HepG2 (cell line): ENCODE data around the gene ABCB11. TPM values are rescaled to one million over a fixed set of nuclear protein-coding genes. Genes with fewer than 3 reads are reported as not detected.

Source experiments
- GTF2F1 ChIP-seq: fragments of 150-350 bp; IDR thresholded peaks from 2 replicates; pipeline ENCODE4 v1.6.1; 2014; ENCODE audit warnings: low read length
- KAT7 ChIP-seq: IDR thresholded peaks from 2 replicates; pipeline ENCODE4 v1.6.1; 2018; ENCODE audit warnings: borderline replicate concordance, missing compliant biosample characterization
- STAT5B ChIP-seq: sonication (generic); formaldehyde crosslinking; IDR thresholded peaks from 2 replicates; pipeline ENCODE4 v1.4.0; 2020; ENCODE audit warnings: missing genetic modification reagents
- ZNF264 ChIP-seq: sonication (generic); formaldehyde crosslinking; IDR thresholded peaks from 2 replicates; pipeline ENCODE4 v1.4.0; 2020; ENCODE audit warnings: missing genetic modification reagents
- ZSCAN12 ChIP-seq: sonication (generic); formaldehyde crosslinking; IDR thresholded peaks from 2 replicates; pipeline ENCODE4 v1.9.0; 2021; ENCODE audit warnings: mild to moderate bottlenecking, missing genetic modification reagents
- polyA plus RNA-seq, 8 experiments: library from polyadenylated mRNA; depleted of rRNA in 3 of 8; stranded (reverse) in 7 of 8; unstranded in 1 of 8; fragments of >200 nt; fragmentation: Illumina TruSeq in 4 of 8; extraction: Trizol in 4 of 8; gene quantifications; 2 replicates each; pipeline versions ENCODE4 v1.2.1 to v1.2.3, GENCODE V29; 2011 to 2016; ENCODE audit warnings: low read depth in 4 of 8, missing spikeins in 1 of 8, mixed read lengths in 1 of 8; ENCODE audit not compliant: insufficient read depth in 1 of 8
- total RNA-seq, 5 experiments: library from RNA; depleted of rRNA; stranded (reverse); fragments of >200 nt; fragmentation: Illumina TruSeq; extraction: Trizol; gene quantifications; 2 replicates each; pipeline ENCODE4 v1.2.3, GENCODE V29; 2016; ENCODE audit warnings: low read depth in 1 of 5
- TF ChIP-seq, protein P1 (sequence below): sonication (generic); formaldehyde crosslinking; IDR thresholded peaks from 2 replicates; pipeline ENCODE4 v1.4.0; 2020; ENCODE audit warnings: missing genetic modification reagents, borderline replicate concordance
- TF ChIP-seq, protein P2 (sequence below): sonication (generic); formaldehyde crosslinking; IDR thresholded peaks from 2 replicates; pipeline ENCODE4 v1.8.1; 2022; ENCODE audit warnings: low read depth, mild to moderate bottlenecking, missing genetic modification reagents

ABCB11 gene
- total and polyA plus RNA-seq, 2 of the 13 experiments (the other 11 are each of a cell fraction or from before 2014, with no cell fraction given) = not detected

DNA sequence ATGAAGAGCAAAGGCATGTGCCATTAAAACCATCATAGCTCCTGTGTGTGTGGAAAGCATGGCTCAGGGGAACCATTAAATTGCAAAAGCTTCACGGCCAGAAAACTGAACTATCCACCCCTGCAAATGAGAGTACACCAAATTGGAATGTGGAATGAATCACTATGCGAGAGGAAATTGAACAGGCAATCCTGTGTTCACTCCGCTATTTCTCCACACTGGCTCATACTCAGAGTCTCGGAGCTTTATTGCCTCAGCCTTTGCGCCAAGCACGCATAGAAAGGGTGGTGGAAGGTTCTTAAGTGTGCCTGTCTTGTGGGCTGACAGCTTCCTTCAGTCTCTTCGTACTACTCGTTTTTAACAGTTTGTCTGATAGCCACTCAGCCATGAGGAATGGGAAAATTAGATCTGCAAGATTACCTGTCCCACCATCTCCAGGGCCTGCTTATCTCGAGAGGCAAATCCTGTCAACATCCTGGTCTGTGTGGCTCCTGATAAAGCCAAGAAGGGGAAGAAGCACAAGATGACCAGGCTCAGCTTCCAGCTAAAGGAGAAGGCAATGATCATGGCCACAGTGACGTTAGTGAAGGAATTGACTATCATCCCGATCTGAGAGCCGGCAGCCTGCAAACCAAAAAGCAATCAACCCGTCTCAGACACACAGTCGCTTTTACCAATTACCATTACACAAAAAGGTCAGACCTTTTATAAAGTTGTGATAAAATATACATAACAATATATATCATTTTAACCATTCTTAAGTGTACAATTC, 95.1 kb downstream of the ABCB11 start (continued):
- TF ChIP-seq, protein P1, sequence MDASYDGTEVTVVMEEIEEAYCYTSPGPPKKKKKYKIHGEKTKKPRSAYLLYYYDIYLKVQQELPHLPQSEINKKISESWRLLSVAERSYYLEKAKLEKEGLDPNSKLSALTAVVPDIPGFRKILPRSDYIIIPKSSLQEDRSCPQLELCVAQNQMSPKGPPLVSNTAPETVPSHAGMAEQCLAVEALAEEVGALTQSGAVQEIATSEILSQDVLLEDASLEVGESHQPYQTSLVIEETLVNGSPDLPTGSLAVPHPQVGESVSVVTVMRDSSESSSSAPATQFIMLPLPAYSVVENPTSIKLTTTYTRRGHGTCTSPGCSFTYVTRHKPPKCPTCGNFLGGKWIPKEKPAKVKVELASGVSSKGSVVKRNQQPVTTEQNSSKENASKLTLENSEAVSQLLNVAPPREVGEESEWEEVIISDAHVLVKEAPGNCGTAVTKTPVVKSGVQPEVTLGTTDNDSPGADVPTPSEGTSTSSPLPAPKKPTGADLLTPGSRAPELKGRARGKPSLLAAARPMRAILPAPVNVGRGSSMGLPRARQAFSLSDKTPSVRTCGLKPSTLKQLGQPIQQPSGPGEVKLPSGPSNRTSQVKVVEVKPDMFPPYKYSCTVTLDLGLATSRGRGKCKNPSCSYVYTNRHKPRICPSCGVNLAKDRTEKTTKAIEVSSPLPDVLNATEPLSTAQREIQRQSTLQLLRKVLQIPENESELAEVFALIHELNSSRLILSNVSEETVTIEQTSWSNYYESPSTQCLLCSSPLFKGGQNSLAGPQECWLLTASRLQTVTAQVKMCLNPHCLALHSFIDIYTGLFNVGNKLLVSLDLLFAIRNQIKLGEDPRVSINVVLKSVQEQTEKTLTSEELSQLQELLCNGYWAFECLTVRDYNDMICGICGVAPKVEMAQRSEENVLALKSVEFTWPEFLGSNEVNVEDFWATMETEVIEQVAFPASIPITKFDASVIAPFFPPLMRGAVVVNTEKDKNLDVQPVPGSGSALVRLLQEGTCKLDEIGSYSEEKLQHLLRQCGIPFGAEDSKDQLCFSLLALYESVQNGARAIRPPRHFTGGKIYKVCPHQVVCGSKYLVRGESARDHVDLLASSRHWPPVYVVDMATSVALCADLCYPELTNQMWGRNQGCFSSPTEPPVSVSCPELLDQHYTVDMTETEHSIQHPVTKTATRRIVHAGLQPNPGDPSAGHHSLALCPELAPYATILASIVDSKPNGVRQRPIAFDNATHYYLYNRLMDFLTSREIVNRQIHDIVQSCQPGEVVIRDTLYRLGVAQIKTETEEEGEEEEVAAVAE (CRISPR knock-in tag) = no peak
- no peak for TF ChIP-seq ZSCAN12 (CRISPR knock-in tag)
- TF ChIP-seq ZNF264 (CRISPR knock-in tag) = no peak
- TF ChIP-seq, protein P2, sequence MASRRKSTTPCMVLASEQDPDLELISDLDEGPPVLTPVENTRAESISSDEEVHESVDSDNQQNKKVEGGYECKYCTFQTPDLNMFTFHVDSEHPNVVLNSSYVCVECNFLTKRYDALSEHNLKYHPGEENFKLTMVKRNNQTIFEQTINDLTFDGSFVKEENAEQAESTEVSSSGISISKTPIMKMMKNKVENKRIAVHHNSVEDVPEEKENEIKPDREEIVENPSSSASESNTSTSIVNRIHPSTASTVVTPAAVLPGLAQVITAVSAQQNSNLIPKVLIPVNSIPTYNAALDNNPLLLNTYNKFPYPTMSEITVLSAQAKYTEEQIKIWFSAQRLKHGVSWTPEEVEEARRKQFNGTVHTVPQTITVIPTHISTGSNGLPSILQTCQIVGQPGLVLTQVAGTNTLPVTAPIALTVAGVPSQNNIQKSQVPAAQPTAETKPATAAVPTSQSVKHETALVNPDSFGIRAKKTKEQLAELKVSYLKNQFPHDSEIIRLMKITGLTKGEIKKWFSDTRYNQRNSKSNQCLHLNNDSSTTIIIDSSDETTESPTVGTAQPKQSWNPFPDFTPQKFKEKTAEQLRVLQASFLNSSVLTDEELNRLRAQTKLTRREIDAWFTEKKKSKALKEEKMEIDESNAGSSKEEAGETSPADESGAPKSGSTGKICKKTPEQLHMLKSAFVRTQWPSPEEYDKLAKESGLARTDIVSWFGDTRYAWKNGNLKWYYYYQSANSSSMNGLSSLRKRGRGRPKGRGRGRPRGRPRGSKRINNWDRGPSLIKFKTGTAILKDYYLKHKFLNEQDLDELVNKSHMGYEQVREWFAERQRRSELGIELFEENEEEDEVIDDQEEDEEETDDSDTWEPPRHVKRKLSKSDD (CRISPR knock-in tag) = no peak
- no peak for TF ChIP-seq KAT7
- no peak for TF ChIP-seq STAT5B (CRISPR knock-in tag)
- TF ChIP-seq GTF2F1 = no peak
